ENCODE results near the gene HUS1B.

The HUS1B gene

DNA sequence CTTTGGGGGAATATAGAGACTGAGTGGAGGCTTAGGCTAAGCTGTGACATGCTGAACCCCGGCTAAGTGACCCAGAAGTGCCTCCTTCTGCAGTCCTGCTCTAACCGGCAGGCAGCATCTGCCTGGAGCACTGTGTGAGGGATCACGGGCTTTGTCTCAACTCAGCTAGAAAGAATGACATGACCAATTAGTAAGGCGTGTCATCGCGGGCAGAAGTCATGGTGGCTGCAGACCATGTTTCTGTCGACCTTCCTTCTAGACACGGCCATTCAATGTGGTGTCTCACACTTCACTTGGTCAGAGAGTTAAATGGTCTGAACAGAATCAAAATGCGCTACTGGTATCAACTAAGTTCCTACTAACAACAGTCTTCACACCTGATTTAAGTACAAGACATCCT lies 35.0 kb downstream of the HUS1B start:
- DNase-seq (ENCODE audit: low read depth) = no peak

DNA sequence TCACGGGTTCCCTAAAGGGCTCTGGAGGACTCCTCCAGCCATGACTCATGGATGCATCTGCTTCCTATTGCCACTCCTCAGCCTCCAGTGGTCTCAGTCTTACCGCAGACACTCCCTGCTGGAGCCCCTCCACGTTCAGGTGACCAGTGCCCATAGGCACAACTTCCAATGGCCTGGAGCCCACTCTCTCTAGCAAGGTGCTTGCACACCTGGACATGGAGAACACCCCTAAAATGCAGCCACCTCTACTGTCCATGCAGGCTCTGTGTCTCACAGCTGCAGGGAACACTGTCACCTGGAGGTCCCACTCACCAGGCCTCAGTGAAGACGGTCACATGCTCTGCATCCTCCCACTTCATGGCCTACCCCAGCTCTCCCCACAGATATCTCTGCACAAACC lies 36.0 kb downstream of the HUS1B start:
- DNase-seq (ENCODE audit: low read depth) = no peak

DNA sequence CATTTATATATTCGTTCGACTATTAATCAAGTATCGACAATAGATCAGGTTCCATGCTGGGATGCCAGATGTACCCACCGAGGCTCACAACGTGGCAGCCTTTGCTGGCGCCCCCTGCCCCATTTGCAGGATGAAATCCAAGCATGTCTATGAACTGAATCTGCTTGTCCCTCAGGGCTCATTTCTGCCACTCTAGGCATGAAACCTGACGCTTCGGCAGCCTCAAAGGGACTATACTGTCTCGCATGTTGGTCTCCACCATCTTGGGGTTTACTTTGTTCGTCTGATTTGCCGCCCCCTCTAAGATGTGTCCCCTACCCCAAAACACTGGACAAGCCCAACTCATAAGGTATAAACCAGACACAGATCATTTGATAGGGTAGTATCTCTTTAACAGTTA lies 36.7 kb downstream of the HUS1B start:
- no peak for DNase-seq (ENCODE audit: low read depth)

DNA sequence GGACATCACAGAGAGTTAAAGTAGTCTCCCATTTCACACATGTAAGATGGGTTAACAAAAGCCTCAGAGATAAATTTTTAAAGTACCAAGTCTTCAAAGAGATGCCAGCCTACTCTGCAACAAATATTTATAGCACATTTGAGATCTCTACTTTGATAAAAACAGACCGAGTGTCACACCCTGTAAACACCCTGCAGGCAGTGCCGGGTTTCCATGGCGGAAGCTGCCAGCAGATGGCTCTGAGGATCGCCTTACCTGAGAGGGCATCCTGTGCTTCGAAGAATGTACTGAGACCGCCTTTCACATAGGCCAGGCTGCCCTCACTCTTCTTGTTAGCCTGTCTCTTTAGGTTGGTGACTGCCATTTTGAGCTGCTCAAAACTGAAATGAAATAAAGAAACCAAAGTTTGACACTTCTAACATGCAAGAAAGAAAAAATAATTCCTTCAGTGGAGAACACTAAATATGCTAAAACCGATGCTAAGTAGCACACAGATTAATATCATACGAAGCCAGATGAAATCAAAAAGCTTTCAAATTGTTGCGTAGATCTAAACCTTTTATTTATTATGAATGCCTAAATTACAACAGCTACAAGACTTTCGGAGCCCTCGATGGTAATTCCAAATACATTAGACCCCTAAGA lies 39.3 kb downstream of the HUS1B start:
- no peak for DNase-seq (ENCODE audit: low read depth)

DNA sequence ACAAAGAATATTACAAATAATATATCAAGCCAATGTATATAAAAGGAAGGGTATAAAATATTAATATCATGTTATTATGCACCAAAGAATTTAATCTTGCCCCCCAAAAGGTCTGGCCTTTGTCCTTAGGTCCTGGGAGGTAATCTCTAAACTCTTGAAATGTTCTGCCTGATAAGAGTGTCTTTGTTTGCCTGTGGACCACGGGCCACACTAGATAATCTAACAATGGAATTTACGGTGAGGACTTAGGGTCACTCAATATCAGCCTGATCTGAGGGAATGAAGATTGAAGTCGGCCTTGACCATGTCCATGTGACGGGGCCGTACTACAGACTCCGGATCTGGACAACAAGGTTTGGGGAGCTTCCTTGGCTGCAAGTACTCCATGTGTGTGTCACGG lies 42.9 kb downstream of the HUS1B start:
- DNase-seq (ENCODE audit: low read depth) = no peak

DNA sequence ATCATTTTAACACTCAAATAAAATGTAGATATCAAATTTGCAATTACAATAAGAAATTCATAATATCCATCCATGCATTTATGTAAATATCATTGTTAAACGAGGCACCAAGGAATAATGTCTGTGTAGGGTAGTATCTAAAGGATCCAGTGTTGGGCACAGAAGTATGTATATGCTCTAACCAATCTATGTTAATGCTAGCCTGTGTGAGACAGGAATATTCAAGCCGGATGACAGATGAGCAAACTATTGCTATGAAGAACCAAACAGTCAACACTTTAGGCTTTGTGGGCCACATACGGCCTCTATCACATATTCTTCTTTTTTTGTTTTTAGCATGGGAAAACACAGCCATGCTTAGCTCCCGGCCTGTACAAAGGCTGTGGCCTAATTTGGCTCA lies 45.0 kb downstream of the HUS1B start:
- DNase-seq (ENCODE audit: low read depth) = no peak

DNA sequence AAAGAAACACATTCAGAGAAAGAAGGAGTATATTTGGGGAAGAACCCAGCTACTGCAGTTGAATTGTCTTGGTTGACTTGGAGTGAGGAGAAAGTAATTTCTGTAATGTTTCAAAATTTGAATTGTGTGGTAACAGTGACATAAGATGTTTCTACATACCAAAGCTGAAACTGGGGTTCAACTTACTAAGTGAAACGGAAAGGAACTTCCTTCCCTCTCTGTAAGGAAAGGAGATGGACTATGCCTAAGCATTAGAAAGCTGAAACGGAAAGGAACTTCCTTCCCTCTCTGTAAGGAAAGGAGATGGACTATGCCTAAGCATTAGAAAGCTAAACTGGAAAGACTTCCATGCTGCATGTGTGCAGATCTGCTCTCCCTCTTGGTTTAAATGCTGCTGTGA lies 46.0 kb downstream of the HUS1B start:
- no peak for DNase-seq (ENCODE audit: low read depth)

DNA sequence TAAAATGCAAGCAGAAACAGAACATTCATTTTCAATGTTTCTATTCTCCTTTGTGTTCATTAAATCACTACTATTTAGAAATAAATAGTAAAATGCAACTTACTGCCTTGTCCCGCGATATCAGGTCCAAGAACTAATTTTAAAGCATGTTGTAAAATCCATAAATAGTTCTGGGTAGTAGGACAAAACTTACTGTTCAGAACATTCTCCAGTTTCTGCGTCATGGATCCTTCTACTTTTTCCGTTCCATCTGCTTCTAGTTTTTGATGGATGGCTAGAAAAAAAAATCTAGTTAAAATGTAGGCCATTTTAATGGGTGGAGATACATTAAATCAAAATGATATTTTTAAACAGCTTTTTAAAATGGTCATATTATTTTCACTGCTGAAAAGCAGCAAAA lies 47.0 kb downstream of the HUS1B start:
- DNase-seq (ENCODE audit: low read depth) = no peak

DNA sequence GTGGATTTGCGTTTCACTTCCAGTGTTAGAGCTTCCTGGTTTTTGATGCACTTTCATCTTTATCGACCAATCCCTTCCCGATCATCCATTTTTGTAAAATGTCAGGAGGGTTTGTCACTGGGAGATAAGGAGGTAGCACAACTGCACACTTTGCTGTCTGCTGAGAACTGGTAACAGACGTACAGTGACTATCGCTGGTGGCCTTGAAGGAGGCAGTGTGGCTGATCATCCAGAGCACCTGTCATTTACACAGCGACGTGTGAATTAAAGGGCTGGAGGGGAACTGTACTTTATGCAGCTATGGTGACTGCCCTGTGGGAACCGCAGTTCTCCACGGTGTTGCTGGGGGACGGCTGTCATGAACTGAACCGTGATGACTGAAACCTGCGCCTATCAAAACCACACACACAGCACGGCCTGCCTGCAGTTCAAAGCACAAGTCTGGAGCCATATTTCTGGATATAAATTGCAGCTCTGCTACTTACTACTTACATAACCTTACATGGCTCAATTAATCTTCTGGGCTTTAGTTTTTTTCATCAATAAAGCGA lies 50.0 kb downstream of the HUS1B start:
- DNase-seq (ENCODE audit: low read depth) = no peak
